ENCODE results near the gene CHST11.
"Not testable (repeated sequence)": the region's sequence is repeated elsewhere in the genome, so short reads cannot be mapped to it uniquely, and the experiment has no call there.

CHST11 gene

GRCh38 chr12:104522985-104523722 lies 66.4 kb downstream of the CHST11 start:
- in situ Hi-C loops (cut with MboI; ENCODE audit: low sequenced_read_pairs): no loop called here

- in situ Hi-C loops (cut with MboI; ENCODE audit: low sequenced_read_pairs): no loop called here
Observed at GRCh38 chr12:104524034-104524832, 67.5 kb downstream of the CHST11 start.

GRCh38 chr12:104526320-104526719 lies 69.6 kb downstream of the CHST11 start:
- in situ Hi-C loops (cut with MboI; ENCODE audit: low sequenced_read_pairs): no loop called here

- in situ Hi-C loops (cut with MboI; ENCODE audit: low sequenced_read_pairs): no loop called here
Observed at GRCh38 chr12:104526751-104527150, 70.0 kb downstream of the CHST11 start.

GRCh38 chr12:104527653-104528052 lies 70.9 kb downstream of the CHST11 start:
- in situ Hi-C loops (cut with MboI; ENCODE audit: low sequenced_read_pairs): not testable (repeated sequence)

GRCh38 chr12:104529130-104529874 lies 72.6 kb downstream of the CHST11 start:
- in situ Hi-C loops (cut with MboI; ENCODE audit: low sequenced_read_pairs): no loop called here

GRCh38 chr12:104532636-104533035 lies 75.9 kb downstream of the CHST11 start:
- in situ Hi-C loops (cut with MboI; ENCODE audit: low sequenced_read_pairs): no loop called here

- in situ Hi-C loops (cut with MboI; ENCODE audit: low sequenced_read_pairs): no loop called here
Observed at GRCh38 chr12:104533134-104533533, 76.4 kb downstream of the CHST11 start.

- in situ Hi-C loops (cut with MboI; ENCODE audit: low sequenced_read_pairs): no loop called here
Observed at GRCh38 chr12:104534162-104534856, 77.6 kb downstream of the CHST11 start.

GRCh38 chr12:104534857-104535248 lies 78.1 kb downstream of the CHST11 start:
- in situ Hi-C loops (cut with MboI; ENCODE audit: low sequenced_read_pairs): no loop called here

GRCh38 chr12:104535369-104535768 lies 78.6 kb downstream of the CHST11 start:
- in situ Hi-C loops (cut with MboI; ENCODE audit: low sequenced_read_pairs): no loop called here

GRCh38 chr12:104536841-104537240 lies 80.1 kb downstream of the CHST11 start:
- in situ Hi-C loops (cut with MboI; ENCODE audit: low sequenced_read_pairs): no loop called here

GRCh38 chr12:104538056-104538455 lies 81.3 kb downstream of the CHST11 start:
- in situ Hi-C loops (cut with MboI; ENCODE audit: low sequenced_read_pairs): no loop called here

GRCh38 chr12:104538891-104539462 lies 82.2 kb downstream of the CHST11 start:
- in situ Hi-C loops (cut with MboI; ENCODE audit: low sequenced_read_pairs): no loop called here

- in situ Hi-C loops (cut with MboI; ENCODE audit: low sequenced_read_pairs): no loop called here
Observed at GRCh38 chr12:104544836-104545235, 88.1 kb downstream of the CHST11 start.

GRCh38 chr12:104546575-104546974 lies 89.8 kb downstream of the CHST11 start:
- in situ Hi-C loops (cut with MboI; ENCODE audit: low sequenced_read_pairs): no loop called here

GRCh38 chr12:104547235-104547634 lies 90.5 kb downstream of the CHST11 start:
- in situ Hi-C loops (cut with MboI; ENCODE audit: low sequenced_read_pairs): no loop called here

GRCh38 chr12:104549815-104550480 lies 93.2 kb downstream of the CHST11 start:
- in situ Hi-C loops (cut with MboI; ENCODE audit: low sequenced_read_pairs): no loop called here

- in situ Hi-C loops (cut with MboI; ENCODE audit: low sequenced_read_pairs): no loop called here
Observed at GRCh38 chr12:104551313-104551931, 94.7 kb downstream of the CHST11 start.

GRCh38 chr12:104553421-104553820 lies 96.7 kb downstream of the CHST11 start:
- in situ Hi-C loops (cut with MboI; ENCODE audit: low sequenced_read_pairs): no loop called here

Data from hTERT RPE-1 (cell line).